ENCODE results near the gene GNPDA2.
A peak's percentile ranks its signal among the peaks of the same experiment; 100 is the strongest.

Gene GNPDA2

DNA sequence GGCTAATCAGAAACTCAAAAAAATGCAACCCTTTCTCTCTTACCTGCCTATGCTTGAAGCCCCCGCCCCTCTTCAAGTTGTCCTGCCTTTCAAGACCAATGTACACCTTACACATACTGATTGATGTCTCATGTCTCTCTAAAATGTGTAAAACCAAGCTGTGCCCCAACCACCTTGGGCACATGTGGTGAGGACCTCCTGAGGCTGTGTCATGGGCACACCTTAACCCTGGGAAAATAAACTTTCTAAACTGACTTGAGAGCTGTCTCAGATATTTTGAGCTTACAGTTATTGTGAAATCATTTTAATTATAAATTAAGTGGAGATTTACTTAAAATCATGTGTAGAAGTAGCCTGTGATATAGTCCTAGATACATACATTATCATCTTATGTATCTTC lies 25.9 kb downstream of the GNPDA2 start:
- intact Hi-C loops (cut with DNase I): no loop called here
- DNase-seq: no peak

DNA sequence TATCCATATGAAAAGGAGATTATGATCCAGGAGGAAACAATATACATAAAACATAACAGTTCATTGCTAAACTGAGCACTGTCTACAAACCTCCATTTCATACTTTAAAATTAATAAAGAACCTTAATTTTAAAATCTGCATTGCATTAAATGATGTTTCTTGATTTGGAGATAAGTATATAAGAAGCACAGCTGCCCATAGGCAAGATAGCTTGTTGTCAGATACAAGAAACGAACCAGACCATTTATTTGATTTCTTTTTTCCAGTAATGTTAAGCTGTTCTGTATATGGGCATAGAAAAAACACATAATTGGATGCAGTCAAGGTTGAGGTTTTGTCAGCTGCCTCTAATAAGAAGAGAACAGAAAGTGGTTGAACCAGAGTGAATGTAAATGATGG lies 41.7 kb downstream of the GNPDA2 start:
- no peak for DNase-seq
- intact Hi-C loops (cut with DNase I): no loop called here

DNA sequence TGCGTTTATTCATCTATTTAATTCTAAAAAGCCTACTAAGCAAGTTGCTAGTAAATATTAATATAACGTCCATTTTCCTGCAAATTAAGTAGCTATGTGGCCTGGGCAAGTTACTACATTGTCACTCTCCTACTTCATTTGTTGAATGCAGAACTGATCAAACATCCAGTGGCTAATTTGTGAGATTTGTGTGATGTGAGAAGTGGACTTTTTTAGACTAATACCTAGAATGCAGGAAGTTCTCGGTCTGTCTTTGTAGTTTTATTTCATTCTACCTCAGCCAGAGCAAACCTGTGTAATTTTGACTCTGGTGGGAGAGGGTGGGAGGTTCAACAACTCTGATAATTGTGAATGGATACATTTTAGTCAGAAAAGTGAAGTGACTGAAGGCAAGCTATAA lies 47.3 kb downstream of the GNPDA2 start:
- intact Hi-C loops (cut with DNase I): no loop called here
- DNase-seq: no peak

DNA sequence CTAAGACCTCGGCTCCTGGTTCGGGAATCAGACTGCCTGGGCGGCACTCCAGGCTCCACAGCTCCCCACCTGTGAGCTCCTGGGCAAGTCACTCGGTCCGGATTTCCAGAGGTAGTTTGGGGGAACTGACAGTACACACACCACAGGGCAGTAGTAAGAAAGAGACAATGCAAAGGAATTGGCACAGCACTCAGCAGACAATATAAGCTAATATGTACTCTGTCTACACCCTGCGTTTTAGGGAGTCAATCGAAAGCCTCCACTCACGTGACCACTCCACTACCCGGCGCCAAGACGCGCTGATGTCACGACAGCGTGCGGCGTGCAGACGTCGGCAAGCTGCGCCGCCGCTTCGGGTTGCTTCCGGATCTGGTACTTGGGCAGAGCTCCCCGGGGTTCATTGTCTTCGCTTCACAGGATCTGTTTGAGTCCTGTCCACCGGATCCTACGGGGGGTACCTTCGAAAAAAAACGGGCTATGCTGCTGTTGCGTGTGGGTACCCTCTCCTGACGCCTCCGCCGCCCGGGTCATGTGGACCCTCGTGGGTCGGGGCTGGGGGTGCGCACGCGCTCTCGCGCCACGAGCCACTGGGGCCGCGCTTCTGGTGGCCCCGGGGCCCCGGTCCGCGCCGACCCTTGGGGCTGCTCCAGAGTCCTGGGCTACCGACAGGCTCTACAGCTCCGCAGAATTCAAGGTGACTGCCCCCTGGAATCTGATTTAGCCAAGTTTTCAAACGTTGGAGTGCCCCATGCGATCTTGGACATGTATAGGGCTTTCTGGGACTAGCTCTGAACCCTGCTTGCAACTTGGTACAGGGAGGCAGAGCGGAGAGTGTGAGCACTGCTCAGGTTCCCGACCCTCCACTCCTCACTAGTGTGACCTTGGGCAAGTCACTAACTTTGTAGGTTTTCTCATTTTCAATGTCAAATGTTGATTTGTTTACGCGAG lies 48.0 kb downstream of the GNPDA2 start, which contains the start of gene GUF1:
Gene GUF1 (plus strand): TSS at position 327 of the 948 bp plus-strand sequence. CDS start 203 bp downstream, at position 530.
- DNase-seq: peak; percentile 83 to 96 (median 91)
- intact Hi-C loops (cut with DNase I): no loop called here

DNA sequence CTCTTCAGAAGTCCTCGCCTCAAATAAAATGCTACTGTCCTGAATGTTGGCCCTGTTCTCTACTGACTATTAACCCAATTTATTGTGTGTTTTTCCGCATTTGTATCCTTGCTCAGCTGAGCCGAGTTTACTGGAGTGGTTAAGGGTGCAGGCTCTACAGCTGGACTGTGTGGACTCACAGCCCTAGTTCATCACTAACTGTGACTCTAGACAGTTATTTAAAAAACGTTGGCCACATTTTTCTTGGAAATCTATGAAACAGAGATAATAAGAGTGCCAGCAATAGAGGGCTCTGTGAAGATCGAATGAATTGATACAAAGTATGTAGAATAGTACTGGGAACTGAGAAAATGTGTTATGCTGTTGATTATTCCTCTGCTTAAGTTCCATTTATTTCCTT lies 51.0 kb downstream of the GNPDA2 start:
- intact Hi-C loops (cut with DNase I): no loop called here

DNA sequence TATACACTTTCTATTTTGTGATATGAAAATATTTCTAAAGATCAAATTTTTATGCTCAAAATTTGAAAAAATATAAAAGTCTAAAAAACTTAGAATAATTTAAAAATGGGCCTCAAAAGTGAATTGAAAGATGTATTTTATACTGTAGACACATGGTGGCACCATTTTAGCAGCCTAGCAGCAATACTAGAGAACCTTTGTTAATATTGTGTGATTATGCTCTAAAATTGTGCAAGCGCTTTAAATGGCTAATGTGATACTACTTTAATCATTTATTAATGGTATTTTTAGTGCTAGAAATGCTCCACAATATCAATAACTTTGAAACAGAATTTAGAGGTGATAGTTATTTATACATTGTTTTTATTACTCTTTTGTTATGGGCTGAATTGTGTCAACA lies 51.9 kb downstream of the GNPDA2 start:
- DNase-seq: peak in 2 of 42 donors; percentile 16 to 39
- intact Hi-C loops (cut with DNase I): no loop called here

More for the DNA sequence above, 51.0 kb downstream of the GNPDA2 start:
- DNase-seq: no peak

DNA sequence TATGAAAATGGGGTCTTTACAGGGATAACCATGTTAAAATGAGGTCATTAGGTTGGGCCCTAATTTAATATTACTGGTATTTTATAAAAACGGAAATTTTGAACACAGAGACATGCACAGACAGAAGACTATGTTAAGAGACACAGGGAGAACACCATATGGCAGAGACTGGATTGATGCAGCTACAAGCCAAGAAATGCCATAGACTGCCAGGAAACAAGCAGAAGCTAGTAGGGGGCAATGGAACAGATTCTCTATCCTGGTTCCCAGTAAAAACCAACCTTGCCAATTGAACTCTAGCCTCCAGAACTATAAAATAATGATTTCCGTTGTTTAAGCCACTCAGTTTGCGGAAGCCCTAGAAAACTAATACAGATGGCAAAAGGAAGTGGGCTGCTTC lies 54.7 kb downstream of the GNPDA2 start:
- intact Hi-C loops (cut with DNase I): no loop called here
- DNase-seq: no peak

DNA sequence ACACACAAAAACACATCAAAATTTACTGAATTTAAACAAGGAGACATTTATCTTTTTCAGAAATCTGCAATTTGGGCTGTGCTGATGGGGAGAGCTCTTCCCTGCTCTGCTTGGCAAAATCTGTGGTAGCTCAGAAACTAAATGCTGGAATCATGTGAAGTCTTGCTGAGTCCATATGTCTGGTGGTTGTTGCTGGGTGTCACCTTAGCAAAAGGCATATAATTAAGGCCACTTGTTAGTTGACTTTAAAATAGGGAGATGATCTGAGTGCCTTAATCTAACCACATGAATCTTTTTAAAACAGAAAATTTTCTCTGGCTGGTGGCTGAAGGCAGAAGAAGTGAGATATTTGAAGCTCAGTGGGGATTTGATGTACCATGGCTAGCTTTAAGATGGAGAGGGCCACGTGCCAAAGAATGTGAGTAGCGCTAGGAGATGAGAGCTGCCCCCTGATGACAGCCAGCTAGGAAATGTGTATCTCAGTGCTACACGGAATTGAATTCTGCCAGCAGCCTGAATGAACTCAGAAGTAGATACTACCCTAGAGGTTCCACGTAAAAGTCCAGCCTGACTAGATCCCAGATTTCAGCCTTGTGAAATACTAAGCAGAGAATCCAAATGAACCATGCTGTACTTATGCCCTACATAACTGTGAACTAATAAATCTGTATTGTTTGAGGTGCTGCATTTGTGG lies 55.7 kb downstream of the GNPDA2 start:
- intact Hi-C loops (cut with DNase I): no loop called here
- no peak for DNase-seq

DNA sequence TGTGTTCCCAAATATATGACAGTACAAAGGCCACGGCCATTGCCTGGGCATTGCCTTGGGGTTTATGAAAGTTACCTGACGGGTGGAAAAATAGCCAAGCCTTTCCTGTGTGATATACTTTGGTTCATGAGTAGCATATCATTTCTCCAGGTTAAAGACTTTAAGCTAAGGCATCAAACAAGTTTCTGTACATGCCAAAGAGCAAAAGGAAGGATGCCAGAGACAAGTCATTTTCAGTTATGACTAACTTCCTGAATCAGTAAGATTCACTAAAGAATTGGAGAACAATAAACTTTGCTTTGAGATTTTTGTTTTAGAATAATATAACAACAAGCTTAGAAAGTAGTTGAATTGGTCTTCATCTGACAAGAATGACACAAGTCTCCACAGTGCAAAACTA lies 57.8 kb downstream of the GNPDA2 start:
- no peak for DNase-seq
- intact Hi-C loops (cut with DNase I): no loop called here

DNA sequence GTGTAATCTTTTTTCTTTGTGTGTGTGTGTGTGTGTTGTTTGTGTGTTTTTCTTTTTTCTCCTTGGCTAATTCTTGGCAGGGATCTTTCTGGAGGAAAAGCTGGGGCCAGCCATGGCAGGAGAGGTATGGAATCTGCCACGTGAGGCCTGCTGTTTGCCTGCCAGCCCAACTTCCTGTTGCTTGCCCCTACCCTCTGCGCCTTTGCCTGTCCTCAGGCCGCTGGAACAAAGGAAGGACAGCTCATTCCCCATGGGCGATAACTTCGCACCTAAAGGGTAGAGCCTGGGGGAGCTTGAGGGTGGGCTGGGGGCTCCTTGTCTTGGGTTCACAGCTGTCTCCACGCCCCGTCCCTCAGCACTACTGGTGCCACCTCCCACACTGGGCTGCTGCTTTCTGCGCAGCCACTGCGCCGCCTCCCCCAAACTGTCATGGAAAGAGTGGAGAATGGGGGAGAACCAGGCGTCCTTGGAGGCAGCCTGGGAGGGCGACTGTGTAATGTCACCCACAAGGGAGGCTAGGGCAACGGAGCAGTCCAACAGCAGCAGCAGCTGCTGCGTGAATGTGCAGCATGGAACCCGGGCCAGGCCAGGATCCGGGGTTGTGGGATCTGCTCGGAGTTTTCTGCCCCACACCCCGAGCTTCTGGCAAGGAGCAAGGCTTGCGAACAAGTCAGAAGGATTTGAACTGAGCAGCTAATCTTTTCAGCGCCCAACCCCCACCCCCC lies 62.7 kb downstream of the GNPDA2 start:
- intact Hi-C loops (cut with DNase I): no loop called here
- DNase-seq: no peak

DNA sequence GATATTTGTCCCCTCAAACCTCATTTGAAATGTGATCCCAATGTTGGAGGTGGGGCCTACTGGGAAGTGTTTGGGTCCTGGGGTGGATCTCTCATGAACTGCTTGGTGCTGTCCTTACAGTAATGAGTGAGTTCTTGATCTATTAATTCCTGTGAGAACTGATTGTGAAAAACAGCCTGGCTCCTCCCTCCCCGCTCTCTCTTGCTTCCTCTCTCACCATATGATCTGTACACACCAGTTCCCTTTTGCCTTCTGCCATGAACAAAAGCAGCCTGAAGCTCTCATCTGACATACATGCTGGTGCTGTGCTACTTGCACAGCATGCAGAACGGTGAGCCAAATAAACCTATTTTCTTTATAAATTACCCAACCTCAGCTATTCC lies 63.7 kb downstream of the GNPDA2 start:
- DNase-seq: no peak
- intact Hi-C loops (cut with DNase I): no loop called here

DNA sequence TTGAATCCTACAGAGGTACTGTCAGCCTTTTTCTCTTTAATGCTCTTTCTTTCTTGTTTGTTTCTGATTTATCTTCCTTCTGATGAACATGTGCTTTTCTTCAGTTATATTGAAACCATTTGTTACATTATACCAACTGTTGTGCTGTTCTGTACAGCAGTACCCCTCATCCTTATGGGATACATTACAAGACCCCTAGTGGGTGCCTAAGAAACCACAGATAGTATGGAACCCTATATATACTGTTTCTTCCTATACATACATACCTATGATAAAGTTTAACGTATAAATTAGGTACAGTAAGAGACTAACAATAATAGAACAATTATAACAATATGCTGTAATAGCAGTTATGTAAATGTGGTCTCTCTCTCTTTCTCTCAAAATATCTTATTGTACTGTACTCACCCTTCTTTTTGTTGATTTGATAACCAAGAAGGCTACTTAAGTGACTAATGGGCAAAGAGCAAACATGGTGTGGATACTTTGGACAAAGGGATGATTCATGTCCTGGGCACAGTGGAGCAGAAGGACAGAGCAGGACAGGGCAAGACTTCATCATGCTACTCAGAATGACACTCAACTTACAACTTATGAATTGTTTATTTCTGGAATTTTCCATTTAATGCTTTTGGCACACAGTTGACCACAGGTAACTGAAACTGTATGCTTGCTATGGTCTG lies 64.3 kb downstream of the GNPDA2 start:
- DNase-seq: no peak
- intact Hi-C loops (cut with DNase I): no loop called here

DNA sequence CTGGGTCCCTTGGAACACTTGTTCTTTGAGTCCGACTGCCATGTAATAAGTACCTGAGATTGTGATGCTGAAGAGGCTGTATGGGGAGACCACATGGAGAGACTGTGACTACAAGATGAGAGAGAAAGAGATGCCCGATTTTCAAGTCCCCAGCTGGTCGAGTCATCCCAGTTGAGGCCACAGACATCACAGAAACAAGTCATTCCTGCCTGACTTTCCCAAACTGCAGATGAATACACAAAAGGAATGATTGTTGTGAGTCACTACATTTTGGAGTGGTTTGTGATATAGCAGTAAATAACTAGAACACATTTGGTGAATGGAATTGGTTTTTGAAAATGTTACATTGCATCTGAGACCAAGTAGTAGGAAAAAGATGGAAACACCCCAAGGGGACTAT lies 66.0 kb downstream of the GNPDA2 start:
- no peak for DNase-seq
- intact Hi-C loops (cut with DNase I): no loop called here

DNA sequence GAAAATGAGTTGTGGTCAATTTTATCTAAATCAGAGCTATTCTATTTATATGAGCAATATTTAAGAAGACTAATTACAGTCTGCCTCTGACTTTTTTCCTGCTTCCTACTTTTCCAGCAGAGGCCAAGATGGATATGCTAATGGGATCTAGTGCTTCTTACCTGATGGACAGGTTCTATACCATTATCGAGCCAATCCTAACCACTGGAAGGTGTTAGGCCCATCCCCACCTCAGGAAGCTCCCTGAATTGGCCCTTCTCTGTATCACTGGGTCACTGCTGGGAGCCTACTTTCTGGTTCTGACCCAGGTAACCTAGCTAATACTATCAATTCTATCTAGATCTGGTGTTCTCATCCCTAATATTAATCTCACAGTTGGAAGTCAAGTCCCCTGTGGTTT lies 74.4 kb downstream of the GNPDA2 start:
- intact Hi-C loops (cut with DNase I): no loop called here

More for the DNA sequence above, 74.4 kb downstream of the GNPDA2 start:
- no peak for DNase-seq

Data from head of caudate nucleus (tissue), 42 donors.